PC-9 (cell line): Measurements from ENCODE around the gene CKS1B.

Experiments
- EZH2 ChIP-seq: fragments of 200-600 bp; sonication (generic); IDR thresholded peaks from 2 replicates; pipeline ENCODE4 v1.8.0; 2017; ENCODE audit warnings: antibody characterized with exemption, low read depth
- TF ChIP-seq, protein P1 (sequence below): fragments of 200-600 bp; sonication (generic); conservative IDR thresholded peaks from 2 replicates; pipeline ENCODE4 v1.6.1; 2017; ENCODE audit warnings: mixed run types, antibody characterized with exemption, mild to moderate bottlenecking, moderate library complexity

DNA sequence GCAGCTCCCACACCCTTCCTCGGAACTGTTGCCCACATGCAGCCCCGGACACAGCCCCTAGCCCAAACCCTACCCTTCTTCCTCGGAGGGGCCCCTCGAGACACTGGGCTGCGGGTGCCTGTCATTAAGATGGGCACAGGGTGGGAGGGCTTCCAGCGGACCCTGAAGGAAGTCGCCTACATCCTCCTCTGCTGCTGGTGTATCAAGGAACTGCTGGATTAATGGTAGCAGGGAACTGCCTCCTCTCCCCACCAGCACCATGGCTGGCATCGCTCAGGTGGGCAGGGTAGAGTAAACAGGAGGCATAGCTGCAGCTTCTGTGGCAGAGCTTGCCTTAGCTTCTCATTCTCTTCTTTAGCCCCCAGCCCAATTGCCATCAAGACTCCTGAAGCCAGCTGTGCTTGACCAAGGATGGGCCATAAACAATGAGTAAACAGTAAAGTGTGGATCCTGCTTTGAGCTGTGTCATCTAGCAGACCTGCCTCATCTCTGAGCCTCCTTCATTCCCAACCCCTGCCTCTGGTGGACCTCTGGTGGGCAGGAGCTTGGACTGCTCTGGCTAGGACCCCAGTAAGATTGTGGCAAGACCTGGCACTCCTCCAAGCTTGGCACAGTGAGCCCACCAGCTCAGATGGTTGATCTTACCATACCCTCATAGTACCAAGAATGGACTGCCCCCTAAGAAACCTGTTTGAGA, 19.2 kb downstream of the CKS1B start, which contains the start of gene LENEP:
- TF ChIP-seq, protein P1, sequence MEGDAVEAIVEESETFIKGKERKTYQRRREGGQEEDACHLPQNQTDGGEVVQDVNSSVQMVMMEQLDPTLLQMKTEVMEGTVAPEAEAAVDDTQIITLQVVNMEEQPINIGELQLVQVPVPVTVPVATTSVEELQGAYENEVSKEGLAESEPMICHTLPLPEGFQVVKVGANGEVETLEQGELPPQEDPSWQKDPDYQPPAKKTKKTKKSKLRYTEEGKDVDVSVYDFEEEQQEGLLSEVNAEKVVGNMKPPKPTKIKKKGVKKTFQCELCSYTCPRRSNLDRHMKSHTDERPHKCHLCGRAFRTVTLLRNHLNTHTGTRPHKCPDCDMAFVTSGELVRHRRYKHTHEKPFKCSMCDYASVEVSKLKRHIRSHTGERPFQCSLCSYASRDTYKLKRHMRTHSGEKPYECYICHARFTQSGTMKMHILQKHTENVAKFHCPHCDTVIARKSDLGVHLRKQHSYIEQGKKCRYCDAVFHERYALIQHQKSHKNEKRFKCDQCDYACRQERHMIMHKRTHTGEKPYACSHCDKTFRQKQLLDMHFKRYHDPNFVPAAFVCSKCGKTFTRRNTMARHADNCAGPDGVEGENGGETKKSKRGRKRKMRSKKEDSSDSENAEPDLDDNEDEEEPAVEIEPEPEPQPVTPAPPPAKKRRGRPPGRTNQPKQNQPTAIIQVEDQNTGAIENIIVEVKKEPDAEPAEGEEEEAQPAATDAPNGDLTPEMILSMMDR = no peak
- TF ChIP-seq EZH2 = no peak
